ENCODE data around the gene CD81.

GRCh38 chr11:2402890-2403645 lies 26.0 kb downstream of the CD81 start:
- TF ChIP-seq EP300 (IDR thresholded peaks at IDR 0.05; ENCODE audit: low read depth) (no peak), POLR2AphosphoS5 (IDR thresholded peaks at IDR 0.05) (no peak), CTCF (IDR thresholded peaks at IDR 0.05) (no peak), POLR2A (IDR thresholded peaks at IDR 0.05) (no peak)

Measured in transverse colon (tissue), 4 donors.